Cardiac fibroblast (primary cell): Measurements from ENCODE around the gene LGALS7.
"Not testable (repeated sequence)": the region's sequence is repeated elsewhere in the genome, so short reads cannot be mapped to it uniquely, and the experiment has no call there.

Experiments used
- DNase-seq, 2 donors: peaks; one replicate each; pipeline versions ENCODE4 v3.0.0 to v3.0.0-alpha.2; 2010; ENCODE audit warnings: low read depth in 2 of 2
- H3K4me3 ChIP-seq, 2 donors: replicated peaks in 1 of 2; 1 replicate in 1 of 2; 2 replicates in 1 of 2; pipeline ENCODE4 v1.5.1; 2011; ENCODE audit warnings: low read depth in 2 of 2, low read length in 2 of 2, mild to moderate bottlenecking in 2 of 2, moderate library complexity in 1 of 2
- TF ChIP-seq, protein P1 (sequence below): IDR thresholded peaks from one replicate; pipeline ENCODE4 v1.5.1; 2011; ENCODE audit warnings: low read depth, mild to moderate bottlenecking, low read length, inconsistent platforms

LGALS7 gene

DNA sequence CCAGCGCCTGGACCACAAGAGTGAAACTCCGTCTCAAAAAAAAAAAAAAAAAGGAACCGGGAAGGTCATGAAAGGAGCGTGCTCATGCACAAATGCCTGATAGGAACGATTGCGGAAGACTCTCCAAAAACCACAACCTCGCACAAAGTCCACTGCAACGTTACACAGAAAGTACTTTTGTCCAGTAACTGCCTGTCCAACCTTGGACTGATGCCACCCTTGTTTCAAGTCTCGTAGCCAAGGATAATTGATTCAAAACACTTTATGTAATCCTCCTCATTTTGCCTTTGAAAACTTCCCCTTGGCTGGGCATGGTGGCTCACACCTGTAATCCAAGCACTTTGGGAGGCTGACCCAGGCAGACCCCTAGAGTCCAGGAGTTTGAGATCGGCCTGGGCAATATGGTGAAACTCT, 13.7 kb downstream of the LGALS7 start:
- no peak overlapping the region for H3K4me3 ChIP-seq
- TF ChIP-seq, protein P1, sequence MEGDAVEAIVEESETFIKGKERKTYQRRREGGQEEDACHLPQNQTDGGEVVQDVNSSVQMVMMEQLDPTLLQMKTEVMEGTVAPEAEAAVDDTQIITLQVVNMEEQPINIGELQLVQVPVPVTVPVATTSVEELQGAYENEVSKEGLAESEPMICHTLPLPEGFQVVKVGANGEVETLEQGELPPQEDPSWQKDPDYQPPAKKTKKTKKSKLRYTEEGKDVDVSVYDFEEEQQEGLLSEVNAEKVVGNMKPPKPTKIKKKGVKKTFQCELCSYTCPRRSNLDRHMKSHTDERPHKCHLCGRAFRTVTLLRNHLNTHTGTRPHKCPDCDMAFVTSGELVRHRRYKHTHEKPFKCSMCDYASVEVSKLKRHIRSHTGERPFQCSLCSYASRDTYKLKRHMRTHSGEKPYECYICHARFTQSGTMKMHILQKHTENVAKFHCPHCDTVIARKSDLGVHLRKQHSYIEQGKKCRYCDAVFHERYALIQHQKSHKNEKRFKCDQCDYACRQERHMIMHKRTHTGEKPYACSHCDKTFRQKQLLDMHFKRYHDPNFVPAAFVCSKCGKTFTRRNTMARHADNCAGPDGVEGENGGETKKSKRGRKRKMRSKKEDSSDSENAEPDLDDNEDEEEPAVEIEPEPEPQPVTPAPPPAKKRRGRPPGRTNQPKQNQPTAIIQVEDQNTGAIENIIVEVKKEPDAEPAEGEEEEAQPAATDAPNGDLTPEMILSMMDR, result no peak
- peak in 1 of 2 donors; percentile 37 for DNase-seq

- H3K4me3 ChIP-seq, result not testable (repeated sequence)
Measured at GRCh38 chr19:38754196-38754595, 19.1 kb downstream of the LGALS7 start.

GRCh38 chr19:38753783-38754182, 19.5 kb downstream of the LGALS7 start:
- DNase-seq, H3K4me3 ChIP-seq: not testable (repeated sequence)

More at GRCh38 chr19:38754196-38754595, 19.1 kb downstream of the LGALS7 start:
- not testable (repeated sequence) for DNase-seq

- no peak overlapping the region for H3K4me3 ChIP-seq
- no peak for DNase-seq
- TF ChIP-seq, protein P1, result no peak
Measured at GRCh38 chr19:38745316-38745715, 28.0 kb downstream of the LGALS7 start.

- DNase-seq, result no peak
Measured at GRCh38 chr19:38744874-38745273, 28.4 kb downstream of the LGALS7 start.

DNA sequence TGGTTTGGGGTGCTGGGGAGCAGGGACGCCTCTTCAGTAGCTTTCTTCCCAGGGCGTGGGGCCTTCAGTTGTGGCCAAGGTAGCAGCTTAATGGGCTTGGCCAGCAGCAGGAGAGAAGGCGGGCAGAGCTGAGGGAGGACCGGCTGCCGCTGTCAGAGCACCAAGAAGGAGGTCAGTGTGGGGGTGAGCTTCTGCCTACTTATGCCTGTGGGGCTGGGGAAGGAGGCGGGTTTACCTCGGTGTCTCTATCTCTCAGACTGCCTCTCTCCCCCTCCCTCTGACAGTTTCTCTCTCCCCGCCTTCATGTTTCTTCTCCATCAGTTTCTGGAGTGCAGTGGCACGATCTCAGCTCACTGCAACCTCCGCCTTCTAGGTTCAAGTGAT, 29.0 kb downstream of the LGALS7 start, which contains the start of gene CAPN12:
TSS of gene CAPN12 (minus strand) at position 177 of the 384 bp plus-strand sequence. CDS start 309 bp downstream, outside the sequence.
- H3K4me3 ChIP-seq, result no peak within 1 kb of the TSS
- DNase-seq, result no peak
- TF ChIP-seq, protein P1, result no peak

More at GRCh38 chr19:38744874-38745273, 28.4 kb downstream of the LGALS7 start:
- TF ChIP-seq, protein P1, result no peak
- no peak overlapping the region for H3K4me3 ChIP-seq

- TF ChIP-seq, protein P1, result no peak
- DNase-seq, result no peak
- H3K4me3 ChIP-seq, result no peak overlapping the region
Measured at GRCh38 chr19:38743394-38744297, 29.7 kb downstream of the LGALS7 start.
